Vagina (tissue), 2 donors: ENCODE data around the gene ADCY5. TPM values are rescaled to one million over a fixed set of nuclear protein-coding genes. Genes with fewer than 3 reads are reported as not detected.

Experiments
- DNase-seq, 2 donors: peaks; one replicate each; pipeline ENCODE4 v3.0.0-alpha.2; 2017; ENCODE audit errors: extremely low spot score in 2 of 2
- H3K27ac ChIP-seq: fragments of 200-600 bp; sonication (generic); one replicate; pipeline ENCODE4 v1.5.1; 2019
- H3K27me3 ChIP-seq: fragments of 200-600 bp; sonication (generic); one replicate; pipeline ENCODE4 v1.5.1; 2019
- H3K36me3 ChIP-seq, 2 donors: fragments of 200-600 bp; sonication (generic); one replicate each; pipeline ENCODE4 v1.5.1; 2017 to 2019
- H3K4me1 ChIP-seq: fragments of 200-600 bp; sonication (generic); one replicate; pipeline ENCODE4 v1.5.1; 2019
- H3K4me3 ChIP-seq, 2 donors: fragments of 200-600 bp; sonication (generic); 1 replicate in 1 of 2; 2 replicates in 1 of 2; pipeline ENCODE4 v1.5.1; 2016 to 2019
- H3K9me3 ChIP-seq: fragments of 200-600 bp; sonication (generic); one replicate; pipeline ENCODE4 v1.5.1; 2019
- POLR2A ChIP-seq, 2 donors: fragments of 450-650 bp; IDR thresholded peaks; one replicate each; pipeline ENCODE4 v1.6.1; 2017; ENCODE audit warnings: antibody characterized with exemption in 2 of 2, mild to moderate bottlenecking in 2 of 2, moderate library complexity in 2 of 2
- POLR2AphosphoS5 ChIP-seq, 2 donors: sonication (generic); formaldehyde crosslinking; IDR thresholded peaks; one replicate each; pipeline ENCODE4 v1.9.0; 2017; ENCODE audit warnings: antibody characterized with exemption in 2 of 2, mild to moderate bottlenecking in 2 of 2, low read depth in 1 of 2; ENCODE audit not compliant: insufficient read depth in 1 of 2
- intact Hi-C: fragments of 100-400 bp; cut with DNase I; formaldehyde crosslinking; loops from one replicate; pipeline ENCODE4 v1.15.1; 2023
- total RNA-seq: library from RNA; depleted of rRNA; stranded (reverse); fragments of >200 nt; gene quantifications from one replicate; pipeline ENCODE4 v1.2.3, GENCODE V29; 2016
- TF ChIP-seq, protein P1 (sequence below), 3 experiments: fragments of 450-650 bp in 2 of 3; fragments of 200-600 bp in 1 of 3; sonication (generic) in 1 of 3; IDR thresholded peaks; one replicate each; pipeline ENCODE4 v1.5.1; 2017 to 2019; ENCODE audit warnings: antibody characterized with exemption in 3 of 3, mild to moderate bottlenecking in 2 of 3, moderate library complexity in 2 of 3

The ADCY5 gene
- total RNA-seq, 1 donor from 2014 or later, result 16.7 TPM

DNA sequence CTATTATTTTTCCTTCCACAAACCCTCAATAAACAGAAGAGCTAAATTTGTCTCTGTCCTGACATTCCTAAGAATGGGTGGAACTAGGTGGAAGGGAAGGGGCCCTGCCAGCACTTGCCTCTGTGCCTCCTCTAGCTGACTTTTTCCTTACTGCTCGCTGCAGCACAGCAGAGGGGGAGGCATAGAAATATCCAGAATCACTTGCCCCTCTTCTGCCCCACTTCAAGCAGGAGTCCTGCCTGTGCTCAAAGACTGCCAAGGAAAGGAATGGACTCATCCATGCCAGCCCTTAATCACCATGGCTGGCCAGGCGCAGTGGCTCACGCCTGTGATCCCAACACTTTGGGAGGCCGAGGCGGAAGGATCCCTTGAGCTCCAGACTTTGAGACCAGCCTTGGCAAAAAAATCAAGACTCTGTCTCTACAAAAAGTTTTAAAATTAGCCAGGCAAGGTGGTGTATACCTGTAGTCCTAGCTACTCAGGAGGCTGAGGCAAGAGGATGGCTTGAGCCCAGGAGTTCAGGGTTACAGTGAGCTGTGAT is 51.8 kb downstream of the ADCY5 start:
- intact Hi-C loops, result no loop called here
- no peak for TF ChIP-seq POLR2AphosphoS5 (IDR thresholded peaks at IDR 0.05; ENCODE audit: insufficient read depth in 1 of 2, low read depth in 1 of 2)
- peaks cover 12% of the 10 kb centered on the region for H3K4me1 ChIP-seq
- H3K9me3 ChIP-seq, result no peaks in the 10 kb centered on the region
- H3K27me3 ChIP-seq, result no peaks in the 10 kb centered on the region
- no peaks in the 10 kb centered on the region for H3K36me3 ChIP-seq
- no peak overlapping the region for H3K4me3 ChIP-seq
- H3K27ac ChIP-seq, result peak overlapping the region; percentile 17
- DNase-seq, result no peak

DNA sequence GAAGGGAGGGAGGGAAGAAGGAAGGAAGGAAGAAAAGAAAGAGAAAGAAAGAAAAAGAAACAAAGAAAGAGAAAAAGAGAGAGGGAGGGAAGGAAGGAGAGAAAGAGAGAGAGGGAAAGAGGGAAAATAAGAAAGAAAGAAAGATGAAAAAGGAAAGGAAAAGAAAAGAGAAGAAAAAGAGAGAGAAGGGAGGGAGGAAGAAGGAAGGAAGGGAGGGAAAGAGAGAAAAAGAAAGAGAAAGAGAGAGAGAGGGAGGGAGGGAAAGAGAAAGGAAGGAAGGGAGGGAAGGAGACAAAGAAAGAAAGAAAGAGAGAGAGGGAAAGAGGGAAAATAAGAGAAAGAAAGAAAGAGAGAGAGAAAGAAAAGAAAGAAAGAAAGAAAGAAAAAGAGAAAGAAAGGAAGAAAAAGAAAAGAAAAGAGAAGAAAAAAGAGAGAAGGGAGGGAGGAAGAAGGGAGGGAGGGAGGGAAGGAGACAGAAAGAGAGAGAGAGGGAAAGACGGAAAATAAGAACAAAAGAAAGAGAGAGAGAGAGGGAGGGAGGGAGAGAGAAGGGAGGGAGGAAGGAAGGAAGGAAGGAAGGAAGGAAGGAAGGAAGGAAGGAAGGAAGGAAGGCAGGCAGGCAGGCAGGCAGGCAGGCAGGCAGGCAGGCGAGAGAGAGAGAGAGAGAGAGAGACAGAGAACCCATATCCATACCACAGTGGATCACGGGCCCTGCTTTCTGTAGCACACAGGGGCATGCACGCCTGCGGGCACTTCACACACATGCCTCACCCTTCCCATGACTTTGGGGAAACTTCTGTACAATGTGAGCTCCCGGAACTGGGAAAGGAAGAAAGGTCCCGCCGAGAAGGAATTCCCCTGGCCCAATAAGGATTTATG is 52.5 kb downstream of the ADCY5 start:
- Histone ChIP-seq H3K4me1 (peaks cover 17% of the 10 kb centered on the region), H3K27ac (peak overlapping the region; percentile 17)

DNA sequence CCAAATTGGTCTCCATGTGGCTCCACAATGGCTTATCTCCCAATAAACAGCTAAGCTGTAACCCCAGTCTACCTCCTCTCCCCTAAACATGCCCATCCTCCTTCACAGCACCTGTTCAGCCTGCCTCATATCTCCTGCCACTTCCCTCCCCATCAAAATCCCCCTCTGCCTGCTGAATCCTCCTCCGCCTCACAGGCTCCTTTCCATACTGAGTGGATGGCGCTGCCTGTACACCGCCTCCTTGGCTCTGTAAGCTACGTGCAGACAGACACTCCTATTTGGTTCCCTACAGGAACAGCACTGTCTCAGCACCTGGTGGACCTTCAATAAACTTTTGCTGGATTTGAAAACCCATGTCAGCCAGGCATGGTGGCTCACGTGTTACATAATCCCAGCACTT is 53.7 kb downstream of the ADCY5 start:
- Histone ChIP-seq H3K27me3 (no peaks in the 10 kb centered on the region), H3K4me1 (peaks cover 20% of the 10 kb centered on the region), H3K9me3 (no peaks in the 10 kb centered on the region), H3K36me3 (no peaks in the 10 kb centered on the region), H3K4me3 (no peak overlapping the region), H3K27ac (no peak overlapping the region)
- no peak for DNase-seq
- TF ChIP-seq, protein P1, sequence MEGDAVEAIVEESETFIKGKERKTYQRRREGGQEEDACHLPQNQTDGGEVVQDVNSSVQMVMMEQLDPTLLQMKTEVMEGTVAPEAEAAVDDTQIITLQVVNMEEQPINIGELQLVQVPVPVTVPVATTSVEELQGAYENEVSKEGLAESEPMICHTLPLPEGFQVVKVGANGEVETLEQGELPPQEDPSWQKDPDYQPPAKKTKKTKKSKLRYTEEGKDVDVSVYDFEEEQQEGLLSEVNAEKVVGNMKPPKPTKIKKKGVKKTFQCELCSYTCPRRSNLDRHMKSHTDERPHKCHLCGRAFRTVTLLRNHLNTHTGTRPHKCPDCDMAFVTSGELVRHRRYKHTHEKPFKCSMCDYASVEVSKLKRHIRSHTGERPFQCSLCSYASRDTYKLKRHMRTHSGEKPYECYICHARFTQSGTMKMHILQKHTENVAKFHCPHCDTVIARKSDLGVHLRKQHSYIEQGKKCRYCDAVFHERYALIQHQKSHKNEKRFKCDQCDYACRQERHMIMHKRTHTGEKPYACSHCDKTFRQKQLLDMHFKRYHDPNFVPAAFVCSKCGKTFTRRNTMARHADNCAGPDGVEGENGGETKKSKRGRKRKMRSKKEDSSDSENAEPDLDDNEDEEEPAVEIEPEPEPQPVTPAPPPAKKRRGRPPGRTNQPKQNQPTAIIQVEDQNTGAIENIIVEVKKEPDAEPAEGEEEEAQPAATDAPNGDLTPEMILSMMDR (IDR thresholded peaks at IDR 0.05), result no peak
- TF ChIP-seq POLR2AphosphoS5 (IDR thresholded peaks at IDR 0.05; ENCODE audit: insufficient read depth in 1 of 2, low read depth in 1 of 2) (no peak), POLR2A (IDR thresholded peaks at IDR 0.05) (no peak)
- intact Hi-C loops, result no loop called here

More for the DNA sequence above, 52.5 kb downstream of the ADCY5 start:
- no peaks in the 10 kb centered on the region for H3K9me3 ChIP-seq
- no peaks in the 10 kb centered on the region for H3K36me3 ChIP-seq
- TF ChIP-seq POLR2AphosphoS5 (IDR thresholded peaks at IDR 0.05; ENCODE audit: insufficient read depth in 1 of 2, low read depth in 1 of 2) (no peak), POLR2A (IDR thresholded peaks at IDR 0.05) (no peak)
- TF ChIP-seq, protein P1 (IDR thresholded peaks at IDR 0.05), result no peak
- H3K27me3 ChIP-seq, result no peaks in the 10 kb centered on the region
- intact Hi-C loops, result no loop called here
- DNase-seq, result no peak
- H3K4me3 ChIP-seq, result no peak overlapping the region

DNA sequence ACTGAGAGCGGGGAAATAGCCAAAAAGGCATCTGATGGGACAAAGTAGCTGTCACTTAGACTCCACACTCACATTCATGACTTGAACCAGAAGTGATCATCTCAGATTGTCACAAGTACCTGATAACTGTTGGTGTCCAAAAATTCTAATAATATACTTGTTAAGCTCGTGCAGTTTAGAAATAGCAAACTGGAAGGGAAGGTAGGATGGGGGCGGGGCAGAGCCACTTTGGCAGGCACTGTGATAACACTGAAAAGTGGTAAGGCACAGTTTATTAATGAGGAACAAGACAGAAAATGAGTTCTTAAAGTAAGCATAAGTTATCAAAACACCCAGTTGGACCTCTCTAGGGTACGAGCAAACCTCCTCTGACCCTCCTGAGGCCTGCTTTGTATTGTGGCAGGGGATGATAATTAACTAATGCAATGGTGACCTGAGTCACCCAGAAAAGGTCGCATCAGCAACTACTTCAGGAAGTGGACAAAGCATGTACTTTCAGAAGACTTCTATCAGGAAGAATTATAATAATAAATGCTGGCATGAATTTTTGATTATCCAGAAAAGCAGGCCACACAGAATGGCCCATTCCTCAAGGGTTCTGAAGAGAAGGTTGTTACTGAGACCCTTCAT is 54.4 kb downstream of the ADCY5 start:
- Histone ChIP-seq H3K27ac (no peak overlapping the region), H3K36me3 (no peaks in the 10 kb centered on the region), H3K9me3 (no peaks in the 10 kb centered on the region), H3K4me1 (peaks cover 20% of the 10 kb centered on the region), H3K27me3 (no peaks in the 10 kb centered on the region), H3K4me3 (no peak overlapping the region)
- TF ChIP-seq POLR2AphosphoS5 (IDR thresholded peaks at IDR 0.05; ENCODE audit: insufficient read depth in 1 of 2, low read depth in 1 of 2) (no peak), POLR2A (IDR thresholded peaks at IDR 0.05) (no peak)
- TF ChIP-seq, protein P1 (IDR thresholded peaks at IDR 0.05), result no peak
- DNase-seq, result no peak
- intact Hi-C loops, result no loop called here

DNA sequence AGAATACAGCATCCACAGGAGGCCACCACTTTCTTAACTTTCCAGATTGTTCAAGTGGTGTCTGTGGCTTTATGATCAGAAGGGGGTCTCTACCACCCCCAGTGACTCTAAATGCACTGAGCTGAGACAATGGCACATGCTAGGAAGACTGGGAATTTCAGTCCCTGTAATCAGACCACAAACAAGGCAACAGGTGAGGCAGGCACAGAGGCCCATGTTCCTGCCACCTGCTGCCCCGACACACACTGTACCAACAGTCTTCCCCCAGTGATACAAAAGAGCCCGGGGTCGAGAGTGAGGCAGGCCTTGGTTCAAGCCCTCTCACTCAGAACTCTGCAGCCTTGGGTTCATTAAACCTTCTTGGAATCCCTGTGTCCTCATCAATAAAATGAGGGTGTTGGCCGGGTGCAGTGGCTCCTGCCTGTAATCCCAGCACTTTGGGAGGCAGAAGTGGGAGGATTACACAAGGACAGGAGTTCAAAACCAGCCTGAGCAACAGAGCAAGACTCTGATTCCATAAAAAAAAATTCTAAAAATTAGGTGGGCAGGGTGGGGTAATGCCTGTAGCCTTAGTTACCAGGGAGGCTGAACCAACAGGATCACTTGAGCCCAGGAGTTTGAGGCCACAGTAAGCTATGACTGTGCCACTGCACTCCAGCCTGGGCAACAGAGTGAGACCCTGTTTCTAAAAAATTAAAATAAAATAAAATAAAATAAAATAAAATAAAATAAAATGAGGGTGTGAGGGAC is 55.8 kb downstream of the ADCY5 start:
- Histone ChIP-seq H3K4me3 (no peak overlapping the region), H3K27me3 (no peaks in the 10 kb centered on the region), H3K4me1 (peaks cover 20% of the 10 kb centered on the region), H3K36me3 (no peaks in the 10 kb centered on the region), H3K27ac (no peak overlapping the region), H3K9me3 (no peaks in the 10 kb centered on the region)
- no peak for TF ChIP-seq POLR2AphosphoS5 (IDR thresholded peaks at IDR 0.05; ENCODE audit: insufficient read depth in 1 of 2, low read depth in 1 of 2)
- TF ChIP-seq POLR2A (IDR thresholded peaks at IDR 0.05), result no peak
- TF ChIP-seq, protein P1 (IDR thresholded peaks at IDR 0.05), result no peak
- intact Hi-C loops, result no loop called here
- DNase-seq, result no peak
